ENCODE data around the gene PHTF1.

GRCh38 chr1:113666126-113666525 is 93.2 kb downstream of the PHTF1 start:
- TF ChIP-seq, protein P1, sequence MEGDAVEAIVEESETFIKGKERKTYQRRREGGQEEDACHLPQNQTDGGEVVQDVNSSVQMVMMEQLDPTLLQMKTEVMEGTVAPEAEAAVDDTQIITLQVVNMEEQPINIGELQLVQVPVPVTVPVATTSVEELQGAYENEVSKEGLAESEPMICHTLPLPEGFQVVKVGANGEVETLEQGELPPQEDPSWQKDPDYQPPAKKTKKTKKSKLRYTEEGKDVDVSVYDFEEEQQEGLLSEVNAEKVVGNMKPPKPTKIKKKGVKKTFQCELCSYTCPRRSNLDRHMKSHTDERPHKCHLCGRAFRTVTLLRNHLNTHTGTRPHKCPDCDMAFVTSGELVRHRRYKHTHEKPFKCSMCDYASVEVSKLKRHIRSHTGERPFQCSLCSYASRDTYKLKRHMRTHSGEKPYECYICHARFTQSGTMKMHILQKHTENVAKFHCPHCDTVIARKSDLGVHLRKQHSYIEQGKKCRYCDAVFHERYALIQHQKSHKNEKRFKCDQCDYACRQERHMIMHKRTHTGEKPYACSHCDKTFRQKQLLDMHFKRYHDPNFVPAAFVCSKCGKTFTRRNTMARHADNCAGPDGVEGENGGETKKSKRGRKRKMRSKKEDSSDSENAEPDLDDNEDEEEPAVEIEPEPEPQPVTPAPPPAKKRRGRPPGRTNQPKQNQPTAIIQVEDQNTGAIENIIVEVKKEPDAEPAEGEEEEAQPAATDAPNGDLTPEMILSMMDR (IDR thresholded peaks at IDR 0.05), result no peak
- no peak for TF ChIP-seq POLR2A (IDR thresholded peaks at IDR 0.05)
